Neutrophil (primary cell): ENCODE measurements around the gene TAF1C.
"Not testable (repeated sequence)": the region's sequence is repeated elsewhere in the genome, so short reads cannot be mapped to it uniquely, and the experiment has no call there.

Experiments used
- H3K27ac ChIP-seq: fragments of 200-600 bp; sonication (generic); 2 replicates; pipeline ENCODE4 v1.5.1; 2016; ENCODE audit warnings: mild to moderate bottlenecking, moderate library complexity
- H3K27me3 ChIP-seq: fragments of 200-600 bp; sonication (generic); 2 replicates; pipeline ENCODE4 v1.6.0; 2016; ENCODE audit warnings: mild to moderate bottlenecking
- H3K36me3 ChIP-seq: fragments of 200-600 bp; sonication (generic); 2 replicates; pipeline ENCODE4 v1.5.1; 2017
- H3K4me1 ChIP-seq, 2 experiments: fragments of 200-600 bp in 1 of 2; sonication (generic) in 1 of 2; 1 replicate in 1 of 2; 2 replicates in 1 of 2; pipeline versions ENCODE4 v1.5.1 to v1.6.1; 2013 to 2016; ENCODE audit warnings: low read depth in 1 of 2, low read length in 1 of 2, mild to moderate bottlenecking in 1 of 2, moderate library complexity in 1 of 2; ENCODE audit not compliant: control insufficient read depth in 1 of 2, insufficient read depth in 1 of 2
- H3K4me3 ChIP-seq, 2 experiments: fragments of 200-600 bp in 1 of 2; sonication (generic) in 1 of 2; 1 replicate in 1 of 2; 2 replicates in 1 of 2; pipeline ENCODE4 v1.5.1; 2013 to 2016; ENCODE audit warnings: low read depth in 1 of 2, low read length in 1 of 2, mild to moderate bottlenecking in 1 of 2, moderate library complexity in 1 of 2
- H3K9me3 ChIP-seq: fragments of 200-600 bp; sonication (generic); 2 replicates; pipeline ENCODE4 v1.5.1; 2016
- CTCF ChIP-seq: fragments of 200-600 bp; sonication (generic); IDR thresholded peaks from 2 replicates; pipeline ENCODE4 v1.5.1; 2016; ENCODE audit warnings: antibody characterized with exemption

Gene TAF1C

GRCh38 chr16:84218176-84218823, 31.4 kb upstream of the TAF1C start:
- Histone ChIP-seq H3K36me3 (no peaks in the 10 kb centered on the region), H3K4me3 (no peak overlapping the region), H3K4me1 (no peaks in the 10 kb centered on the region), H3K27ac (no peak overlapping the region), H3K9me3 (no peaks in the 10 kb centered on the region), H3K27me3 (no peaks in the 10 kb centered on the region)
- no peak for TF ChIP-seq CTCF

GRCh38 chr16:84216144-84216543, 29.3 kb upstream of the TAF1C start:
- H3K4me1 ChIP-seq, H3K9me3 ChIP-seq, H3K4me3 ChIP-seq, H3K27me3 ChIP-seq, H3K27ac ChIP-seq, H3K36me3 ChIP-seq: not testable (repeated sequence)

DNA sequence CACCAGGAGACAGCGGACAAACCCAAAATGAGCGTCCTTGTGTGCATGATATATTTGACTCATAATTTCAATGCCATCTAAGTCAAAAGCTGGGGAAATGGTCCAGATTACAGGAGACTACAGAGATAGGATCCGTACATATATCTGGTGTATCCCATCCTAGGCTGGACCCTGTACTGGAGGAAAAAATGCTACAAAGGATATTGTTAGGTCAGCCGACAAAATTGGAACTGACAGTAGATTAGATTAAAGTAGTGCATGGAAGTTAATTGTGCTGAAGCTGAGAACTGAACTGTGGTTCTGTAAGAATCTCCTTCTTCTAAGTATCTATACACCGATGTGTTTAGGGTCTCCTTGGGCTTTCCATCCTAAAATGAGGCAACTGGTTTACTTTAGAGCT, 28.7 kb upstream of the TAF1C start:
- Histone ChIP-seq H3K27me3 (no peaks in the 10 kb centered on the region), H3K4me3 (no peak overlapping the region), H3K27ac (no peak overlapping the region), H3K36me3 (no peaks in the 10 kb centered on the region), H3K4me1 (no peaks in the 10 kb centered on the region), H3K9me3 (no peaks in the 10 kb centered on the region)
- no peak for TF ChIP-seq CTCF

- no peaks in the 10 kb centered on the region for H3K27me3 ChIP-seq
- no peaks in the 10 kb centered on the region for H3K9me3 ChIP-seq
- no peaks in the 10 kb centered on the region for H3K36me3 ChIP-seq
- no peak overlapping the region for H3K4me3 ChIP-seq
- no peaks in the 10 kb centered on the region for H3K4me1 ChIP-seq
- no peak for TF ChIP-seq CTCF
- H3K27ac ChIP-seq: no peak overlapping the region
These were observed 27.7 kb upstream of the TAF1C start for GRCh38 chr16:84214451-84215066.

DNA sequence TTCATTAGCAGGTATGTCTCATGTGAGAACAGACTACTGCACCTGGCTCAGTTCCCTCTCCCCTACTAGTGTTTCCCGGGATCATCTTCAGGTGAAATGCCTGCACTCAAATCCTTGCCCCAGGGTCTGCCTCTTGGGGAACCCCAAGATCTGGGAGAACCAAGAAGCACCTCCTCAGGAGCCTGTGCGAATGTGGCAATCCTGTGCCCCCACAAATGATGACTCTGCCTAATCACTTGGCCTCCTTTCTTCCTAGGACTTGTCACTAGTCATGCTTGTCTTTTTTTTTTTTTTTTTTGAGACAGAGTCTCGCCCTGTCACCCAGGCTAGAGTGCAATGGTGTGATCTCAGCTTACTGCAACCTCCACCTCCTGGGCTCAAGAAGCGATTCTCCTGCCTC, 25.8 kb upstream of the TAF1C start:
- Histone ChIP-seq H3K27me3 (no peaks in the 10 kb centered on the region), H3K4me1 (no peaks in the 10 kb centered on the region), H3K9me3 (no peaks in the 10 kb centered on the region), H3K4me3 (no peak overlapping the region), H3K27ac (no peak overlapping the region), H3K36me3 (no peaks in the 10 kb centered on the region)
- TF ChIP-seq CTCF: no peak

DNA sequence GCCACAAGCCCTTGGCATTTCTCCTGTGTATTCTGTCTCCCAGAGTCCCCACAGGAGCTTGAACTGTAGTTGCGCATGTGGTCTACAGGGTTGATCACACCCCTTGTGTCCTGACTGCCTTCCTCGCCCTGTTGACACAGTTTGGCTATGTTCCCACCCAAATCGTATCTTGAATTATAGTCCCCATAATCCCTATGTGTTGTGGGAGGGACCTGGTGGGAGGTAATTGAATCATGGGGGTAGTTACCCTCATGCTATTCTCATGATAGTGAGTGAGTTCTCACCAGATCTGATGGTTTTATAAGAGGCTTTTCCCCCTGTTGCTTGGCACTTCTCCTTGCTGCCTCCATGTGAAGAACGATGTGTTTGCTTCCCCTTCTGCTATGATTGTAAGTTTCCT, 25.3 kb upstream of the TAF1C start:
- Histone ChIP-seq H3K27me3 (no peaks in the 10 kb centered on the region), H3K4me3 (no peak overlapping the region), H3K4me1 (no peaks in the 10 kb centered on the region), H3K36me3 (no peaks in the 10 kb centered on the region), H3K27ac (no peak overlapping the region), H3K9me3 (no peaks in the 10 kb centered on the region)
- no peak for TF ChIP-seq CTCF
